CD14-positive monocyte (primary cell): ENCODE results near the gene NAA10. TPM values are rescaled to one million over a fixed set of nuclear protein-coding genes. Genes with fewer than 3 reads are reported as not detected.
A peak's percentile ranks its signal among the peaks of the same experiment; 100 is the strongest.

Experiments used
- DNase-seq, 3 donors: peaks; one replicate each; pipeline ENCODE4 v3.0.0-alpha.2; 2011 to 2022
- H2AFZ ChIP-seq: 2 replicates; pipeline ENCODE4 v1.6.0; 2012; ENCODE audit warnings: mild to moderate bottlenecking, low read depth, low read length, inconsistent platforms; ENCODE audit not compliant: insufficient read depth, poor library complexity, severe bottlenecking
- H3K27ac ChIP-seq, 2 donors: 1 replicate in 1 of 2; 2 replicates in 1 of 2; pipeline ENCODE4 v1.5.1; 2012 to 2013; ENCODE audit warnings: low read length in 2 of 2, control low read depth in 1 of 2, inconsistent platforms in 1 of 2, low read depth in 1 of 2, mild to moderate bottlenecking in 1 of 2
- H3K27me3 ChIP-seq, 2 donors: one replicate each; pipeline versions ENCODE4 v1.6.0 to v1.6.1; 2011 to 2013; ENCODE audit warnings: low read length in 2 of 2; ENCODE audit not compliant: control insufficient read depth in 2 of 2, insufficient read depth in 2 of 2
- H3K36me3 ChIP-seq, 2 donors: replicated peaks in 1 of 2; 1 replicate in 1 of 2; 2 replicates in 1 of 2; pipeline versions ENCODE4 v1.5.1 to v1.6.1; 2012 to 2013; ENCODE audit warnings: low read length in 2 of 2, control low read depth in 1 of 2, inconsistent platforms in 1 of 2, mild to moderate bottlenecking in 1 of 2; ENCODE audit not compliant: insufficient read depth in 2 of 2, control insufficient read depth in 1 of 2
- H3K4me1 ChIP-seq, 2 donors: 1 replicate in 1 of 2; 2 replicates in 1 of 2; pipeline versions ENCODE4 v1.5.1 to v1.6.1; 2012 to 2013; ENCODE audit warnings: low read length in 2 of 2, control low read depth in 1 of 2, inconsistent platforms in 1 of 2, mild to moderate bottlenecking in 1 of 2, moderate library complexity in 1 of 2; ENCODE audit not compliant: insufficient read depth in 2 of 2, control insufficient read depth in 1 of 2
- H3K4me2 ChIP-seq: replicated peaks from 2 replicates; pipeline ENCODE3; 2012; ENCODE audit warnings: low read length, moderate library complexity, mild to moderate bottlenecking; ENCODE audit not compliant: poor library complexity, severe bottlenecking; ENCODE audit errors: extremely low read depth
- H3K4me3 ChIP-seq, 3 experiments: fragments of 200-600 bp in 1 of 3; sonication (generic) in 1 of 3; replicated peaks in 1 of 3; 1 replicate in 2 of 3; 2 replicates in 1 of 3; pipeline ENCODE4 v1.5.1; 2011 to 2013; ENCODE audit warnings: low read length in 3 of 3, mild to moderate bottlenecking in 3 of 3, control low read depth in 2 of 3, low read depth in 2 of 3, inconsistent platforms in 1 of 3, moderate library complexity in 1 of 3
- H3K79me2 ChIP-seq: 2 replicates; pipeline ENCODE4 v1.6.0; 2012; ENCODE audit warnings: mild to moderate bottlenecking, control low read depth, inconsistent platforms, low read length, moderate library complexity; ENCODE audit not compliant: insufficient read depth
- H3K9ac ChIP-seq: 2 replicates; pipeline ENCODE4 v1.6.0; 2017; ENCODE audit warnings: low read length, mild to moderate bottlenecking; ENCODE audit not compliant: insufficient read depth, poor library complexity, severe bottlenecking
- H3K9me3 ChIP-seq, 2 donors: replicated peaks in 1 of 2; 1 replicate in 1 of 2; 2 replicates in 1 of 2; pipeline versions ENCODE4 v1.5.1 to v1.6.1; 2012 to 2013; ENCODE audit warnings: low read length in 2 of 2, control low read depth in 1 of 2; ENCODE audit not compliant: control insufficient read depth in 1 of 2, insufficient read depth in 1 of 2
- H4K20me1 ChIP-seq: 2 replicates; pipeline ENCODE4 v1.6.0; 2012; ENCODE audit warnings: mild to moderate bottlenecking, low read length, control low read depth, moderate library complexity; ENCODE audit not compliant: insufficient read depth
- H3K27ac Mint-ChIP-seq, 7 donors: one replicate each; pipeline ENCODE4 v1.8.0; 2020; ENCODE audit warnings: mild to moderate bottlenecking in 7 of 7, mixed read lengths in 7 of 7, moderate library complexity in 6 of 7, inconsistent platforms in 2 of 7
- H3K27me3 Mint-ChIP-seq, 3 donors: one replicate each; pipeline ENCODE4 v1.8.0; 2021 to 2022; ENCODE audit warnings: low read depth in 3 of 3, mild to moderate bottlenecking in 3 of 3, mixed read lengths in 3 of 3, moderate library complexity in 3 of 3, inconsistent platforms in 1 of 3
- H3K36me3 Mint-ChIP-seq, 2 donors: one replicate each; pipeline ENCODE4 v1.8.0; 2020; ENCODE audit warnings: mixed read lengths in 2 of 2, inconsistent platforms in 1 of 2, mild to moderate bottlenecking in 1 of 2
- H3K4me1 Mint-ChIP-seq: one replicate; pipeline ENCODE4 v1.8.0; 2020; ENCODE audit warnings: mild to moderate bottlenecking, mixed read lengths
- H3K4me3 Mint-ChIP-seq, 2 donors: one replicate each; pipeline ENCODE4 v1.8.0; 2020; ENCODE audit warnings: mild to moderate bottlenecking in 2 of 2, mixed read lengths in 2 of 2, moderate library complexity in 1 of 2
- H3K9me3 Mint-ChIP-seq, 7 donors: one replicate each; pipeline ENCODE4 v1.8.0; 2020 to 2022; ENCODE audit warnings: mixed read lengths in 7 of 7, mild to moderate bottlenecking in 6 of 7, moderate library complexity in 6 of 7, inconsistent platforms in 2 of 7
- WGBS: methylation state at CpG from one replicate; pipeline ENCODE4 v1.1.5; 2013; ENCODE audit warnings: missing lambda C conversion rate; ENCODE audit not compliant: insufficient coverage; 5-methylcytosine and 5-hydroxymethylcytosine counted together
- intact Hi-C, 2 donors: fragments of 100-400 bp; cut with micrococcal nuclease; formaldehyde crosslinking; loops; one replicate each; pipeline versions ENCODE4 v1.15.0 to v1.15.1; 2023
- polyA plus RNA-seq, 3 donors: library from polyadenylated mRNA; depleted of rRNA in 1 of 3; unstranded in 2 of 3; stranded (reverse) in 1 of 3; fragments of 300-500 nt in 2 of 3; fragments of >200 nt in 1 of 3; fragmentation: Illumina TruSeq in 2 of 3; gene quantifications; 1 replicate in 2 of 3; 2 replicates in 1 of 3; pipeline ENCODE4 v1.2.3, GENCODE V29; 2012 to 2021
- TF ChIP-seq, protein P1 (sequence below): fragments of 200-600 bp; IDR thresholded peaks from one replicate; pipeline ENCODE4 v1.8.0; 2022; ENCODE audit warnings: antibody characterized with exemption, mild to moderate bottlenecking

NAA10 gene
- polyA plus RNA-seq, 3 donors = 46.7 to 109 (median 47.9) TPM

DNA sequence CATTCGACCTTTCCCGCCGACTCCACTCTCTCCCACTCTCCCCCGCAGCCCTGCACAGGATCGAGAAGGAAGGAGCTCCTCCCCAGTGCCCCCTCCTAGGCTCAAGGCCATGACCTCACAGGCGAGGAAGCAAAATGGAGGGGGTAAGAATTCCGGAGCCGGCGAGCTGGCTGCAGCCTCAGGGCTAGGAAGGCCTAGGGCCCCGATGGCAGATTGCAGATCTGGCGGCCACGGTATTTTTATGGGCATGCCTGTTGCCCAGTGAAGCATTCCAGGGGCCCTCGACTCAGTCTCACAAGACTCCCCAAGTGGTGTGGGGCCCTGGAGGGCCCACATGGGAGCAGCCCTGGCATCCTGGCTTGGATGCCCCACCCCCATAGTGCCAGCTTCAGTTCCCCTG is 47.9 kb downstream of the NAA10 start:
- Histone ChIP-seq H3K27ac (no peak overlapping the region), H3K36me3 (no peaks in the 10 kb centered on the region), H3K4me3 (no peak overlapping the region), H2AFZ (no peak overlapping the region), H3K27me3 (peaks cover 36 to 68% of the 10 kb centered on the region in 2 donors), H4K20me1 (no peaks in the 10 kb centered on the region), H3K4me1 (peaks cover 5 to 8% of the 10 kb centered on the region in 2 donors), H3K9ac (no peak overlapping the region), H3K9me3 (peaks cover 0 to 28% of the 10 kb centered on the region in 2 donors), H3K79me2 (no peaks in the 10 kb centered on the region), H3K4me2 (no peak overlapping the region)
- DNase-seq = no peak
- peak overlapping the region in 2 of 7 donors; percentile 73 to 77 for H3K27ac Mint-ChIP-seq
- H3K4me1 Mint-ChIP-seq = peaks cover 1% of the 10 kb centered on the region
- H3K9me3 Mint-ChIP-seq = peaks cover 0 to 18% (median 7%) of the 10 kb centered on the region in 7 donors
- TF ChIP-seq, protein P1, sequence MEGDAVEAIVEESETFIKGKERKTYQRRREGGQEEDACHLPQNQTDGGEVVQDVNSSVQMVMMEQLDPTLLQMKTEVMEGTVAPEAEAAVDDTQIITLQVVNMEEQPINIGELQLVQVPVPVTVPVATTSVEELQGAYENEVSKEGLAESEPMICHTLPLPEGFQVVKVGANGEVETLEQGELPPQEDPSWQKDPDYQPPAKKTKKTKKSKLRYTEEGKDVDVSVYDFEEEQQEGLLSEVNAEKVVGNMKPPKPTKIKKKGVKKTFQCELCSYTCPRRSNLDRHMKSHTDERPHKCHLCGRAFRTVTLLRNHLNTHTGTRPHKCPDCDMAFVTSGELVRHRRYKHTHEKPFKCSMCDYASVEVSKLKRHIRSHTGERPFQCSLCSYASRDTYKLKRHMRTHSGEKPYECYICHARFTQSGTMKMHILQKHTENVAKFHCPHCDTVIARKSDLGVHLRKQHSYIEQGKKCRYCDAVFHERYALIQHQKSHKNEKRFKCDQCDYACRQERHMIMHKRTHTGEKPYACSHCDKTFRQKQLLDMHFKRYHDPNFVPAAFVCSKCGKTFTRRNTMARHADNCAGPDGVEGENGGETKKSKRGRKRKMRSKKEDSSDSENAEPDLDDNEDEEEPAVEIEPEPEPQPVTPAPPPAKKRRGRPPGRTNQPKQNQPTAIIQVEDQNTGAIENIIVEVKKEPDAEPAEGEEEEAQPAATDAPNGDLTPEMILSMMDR = no peak
- peaks cover 45 to 87% (median 80%) of the 10 kb centered on the region in 3 donors for H3K27me3 Mint-ChIP-seq
- intact Hi-C loops = no loop called here
- no peaks in the 10 kb centered on the region for H3K36me3 Mint-ChIP-seq
- WGBS = 44% methylated on average over 7 of the region's 13 CpGs
- H3K4me3 Mint-ChIP-seq = no peak overlapping the region

DNA sequence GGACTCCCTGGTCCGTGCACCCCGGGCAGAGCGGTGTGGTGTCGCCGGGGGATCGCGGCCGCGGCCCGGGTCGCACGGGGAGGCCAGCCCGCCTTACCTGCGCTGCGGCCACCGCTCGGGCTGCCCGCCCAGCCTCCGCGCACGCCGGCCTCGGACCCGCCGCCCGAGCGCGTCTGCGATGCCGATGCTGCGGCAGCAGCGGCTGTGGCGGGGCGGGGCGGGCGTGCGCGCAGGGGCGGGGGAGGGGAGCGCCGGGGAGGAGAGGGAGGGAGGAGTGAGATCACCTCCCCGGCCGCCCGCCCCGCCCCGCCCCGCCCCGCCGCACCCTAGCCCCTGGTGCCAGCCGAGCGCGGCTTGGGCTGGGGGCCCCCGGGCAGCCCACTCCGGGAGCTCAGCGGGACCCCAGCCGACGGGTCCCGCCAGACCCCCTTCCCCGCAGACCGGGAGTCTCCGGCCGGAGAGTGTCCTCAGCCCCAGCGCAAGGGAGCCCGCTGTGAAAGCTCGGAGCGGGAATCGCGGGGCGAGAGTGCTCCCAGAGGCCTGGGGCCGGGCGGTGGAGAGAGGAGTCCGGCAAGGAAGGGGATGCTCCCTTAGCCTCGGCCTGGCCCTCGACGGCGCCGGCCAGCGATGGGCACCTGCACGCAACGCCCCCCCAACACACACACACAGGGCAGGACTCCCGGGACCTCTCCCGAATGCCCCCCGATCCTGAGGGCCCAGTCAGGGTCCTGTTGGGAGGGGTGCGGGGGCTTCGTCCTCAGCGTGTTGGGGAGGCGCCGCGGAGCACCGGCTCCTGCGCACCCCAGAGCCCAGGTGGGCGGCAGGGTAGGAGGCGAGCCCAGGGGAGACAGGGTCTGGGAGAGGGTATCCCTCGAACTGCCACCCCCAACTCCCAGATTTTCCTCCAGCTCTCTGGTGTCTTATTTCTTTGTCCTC is 48.6 kb downstream of the NAA10 start, which contains the start of gene L1CAM:
Gene L1CAM, minus strand, starts transcription at position 206 of the 936 bp plus-strand sequence. CDS start 10,337 bp downstream, outside the sequence.
- no peak within 1 kb of the TSS for H3K4me3 ChIP-seq
- peaks cover 0 to 18% (median 7%) of the 10 kb centered on the region in 7 donors for H3K9me3 Mint-ChIP-seq
- intact Hi-C loops = no loop called here
- 2% methylated on average over 26 of the region's 94 CpGs for WGBS
- H3K36me3 Mint-ChIP-seq = no peaks in the 10 kb centered on the region
- DNase-seq = no peak
- TF ChIP-seq, protein P1 = no peak
- H2AFZ ChIP-seq = no peak within 1 kb of the TSS
- no peaks in the 10 kb centered on the region for H3K79me2 ChIP-seq
- H3K4me1 Mint-ChIP-seq = peaks cover 1% of the 10 kb centered on the region
- H3K4me2 ChIP-seq = peak within 1 kb of the TSS; percentile 22
- H3K27ac ChIP-seq = no peak within 1 kb of the TSS
- no peaks in the 10 kb centered on the region for H4K20me1 ChIP-seq
- H3K36me3 ChIP-seq = no peaks in the 10 kb centered on the region
- H3K9me3 ChIP-seq = peaks cover 0 to 28% of the 10 kb centered on the region in 2 donors
- H3K4me1 ChIP-seq = peaks cover 5 to 8% of the 10 kb centered on the region in 2 donors
- peaks cover 36 to 72% of the 10 kb centered on the region in 2 donors for H3K27me3 ChIP-seq
- H3K4me3 Mint-ChIP-seq = peak within 1 kb of the TSS in 1 of 2 donors; percentile 63
- peak within 1 kb of the TSS in 2 of 7 donors; percentile 73 to 77 for H3K27ac Mint-ChIP-seq
- no peak within 1 kb of the TSS for H3K9ac ChIP-seq
- peaks cover 46 to 91% (median 74%) of the 10 kb centered on the region in 3 donors for H3K27me3 Mint-ChIP-seq
